IMR-90 (cell line): ENCODE data around the gene CST11. TPM values are rescaled to one million over a fixed set of nuclear protein-coding genes. Genes with fewer than 3 reads are reported as not detected.

Source experiments
- ATAC-seq: fragments of 200-7000 bp; cut with Tn5 transposase; 2 replicates; pipeline ENCODE4 v1.9.1; 2020; ENCODE audit warnings: low read depth, mild to moderate bottlenecking, moderate library complexity
- BruUV-seq: library from RNA; stranded (reverse); fragments of 400-500 nt; replicated peaks from 2 replicates; lab custom pipeline; 2021; lab: Mats Ljungman, UMichigan
- CTCF ChIA-PET: fragments of 300-600 bp; formaldehyde crosslinking; extraction: SDS; loops from one replicate; lab custom pipeline; 2021; ENCODE audit warnings: antibody characterized with exemption; lab: Yijun Ruan, JAX
- POLR2A ChIA-PET: fragments of 300-600 bp; sonication (Branson Sonifier 250); formaldehyde crosslinking; loops from one replicate; lab custom pipeline; 2022; ENCODE audit warnings: antibody characterized with exemption; ENCODE audit not compliant: unreplicated experiment; lab: Charles Lee
- DNase-seq: peaks from one replicate; pipeline ENCODE4 v3.0.0; 2013
- H2AFZ ChIP-seq: replicated peaks from 2 replicates; pipeline ENCODE3; 2013; ENCODE audit warnings: low read length, mild to moderate bottlenecking; ENCODE audit not compliant: poor library complexity
- H2AK5ac ChIP-seq: 2 replicates; pipeline ENCODE4 v1.6.1; 2013; ENCODE audit warnings: low read depth, low read length, inconsistent platforms
- H2AK9ac ChIP-seq: replicated peaks from 2 replicates; pipeline ENCODE3; 2013; ENCODE audit warnings: mild to moderate bottlenecking, low read depth, low read length, moderate library complexity; ENCODE audit not compliant: poor library complexity
- H2BK120ac ChIP-seq: 2 replicates; pipeline ENCODE4 v1.6.1; 2013; ENCODE audit warnings: low read depth, low read length, inconsistent platforms
- H2BK15ac ChIP-seq: 3 replicates; pipeline ENCODE4 v1.6.1; 2013; ENCODE audit warnings: low read depth, low read length, inconsistent platforms
- H2BK20ac ChIP-seq: 2 replicates; pipeline ENCODE4 v1.6.1; 2013; ENCODE audit warnings: low read depth, mild to moderate bottlenecking, inconsistent platforms, low read length, moderate library complexity
- H2BK5ac ChIP-seq: 2 replicates; pipeline ENCODE4 v1.6.1; 2013; ENCODE audit warnings: mild to moderate bottlenecking, low read depth, low read length, inconsistent platforms; ENCODE audit not compliant: poor library complexity, severe bottlenecking
- H3K14ac ChIP-seq: replicated peaks from 2 replicates; pipeline ENCODE4 v1.6.1; 2013; ENCODE audit warnings: low read depth, low read length, inconsistent platforms
- H3K18ac ChIP-seq: 2 replicates; pipeline ENCODE4 v1.6.1; 2013; ENCODE audit warnings: low read depth, low read length, control low read depth
- H3K23ac ChIP-seq: 2 replicates; pipeline ENCODE4 v1.6.1; 2013; ENCODE audit warnings: low read depth, low read length, inconsistent platforms
- H3K27ac ChIP-seq: 2 replicates; pipeline ENCODE4 v1.5.1; 2013; ENCODE audit warnings: mild to moderate bottlenecking, control low read depth, low read length; ENCODE audit not compliant: insufficient read depth
- H3K27me3 ChIP-seq: 2 replicates; pipeline ENCODE4 v1.6.1; 2013; ENCODE audit warnings: low read length; ENCODE audit not compliant: control insufficient read depth, insufficient read depth
- H3K36me3 ChIP-seq: 2 replicates; pipeline ENCODE4 v1.6.1; 2013; ENCODE audit warnings: low read length, mixed read lengths; ENCODE audit not compliant: control insufficient read depth, insufficient read depth
- H3K4ac ChIP-seq: 2 replicates; pipeline ENCODE4 v1.6.1; 2013; ENCODE audit warnings: low read depth, low read length, inconsistent platforms
- H3K4me1 ChIP-seq: 2 replicates; pipeline ENCODE4 v1.6.1; 2013; ENCODE audit warnings: low read length, mixed read lengths; ENCODE audit not compliant: control insufficient read depth, insufficient read depth
- H3K4me2 ChIP-seq: 2 replicates; pipeline ENCODE4 v1.6.1; 2013; ENCODE audit warnings: low read depth, mild to moderate bottlenecking, control low read depth, low read length, moderate library complexity
- H3K4me3 ChIP-seq: 2 replicates; pipeline ENCODE4 v1.5.1; 2013; ENCODE audit warnings: low read depth, mild to moderate bottlenecking, control low read depth, low read length, moderate library complexity; ENCODE audit not compliant: insufficient read depth
- H3K56ac ChIP-seq: 2 replicates; pipeline ENCODE4 v1.6.1; 2013; ENCODE audit warnings: low read length, inconsistent platforms; ENCODE audit not compliant: insufficient read depth; ENCODE audit errors: extremely low read depth
- H3K79me1 ChIP-seq, 2 experiments: 2 replicates each; pipeline ENCODE4 v1.6.1; 2013; ENCODE audit warnings: low read length in 2 of 2, inconsistent platforms in 1 of 2, low read depth in 1 of 2
- H3K9ac ChIP-seq: 2 replicates; pipeline ENCODE4 v1.6.1; 2013; ENCODE audit warnings: low read depth, low read length, control low read depth
- H3K9me1 ChIP-seq: 2 replicates; pipeline ENCODE4 v1.6.1; 2013; ENCODE audit warnings: low read length, inconsistent platforms; ENCODE audit not compliant: insufficient read depth
- H3K9me3 ChIP-seq: 2 replicates; pipeline ENCODE4 v1.6.1; 2013; ENCODE audit warnings: low read length; ENCODE audit not compliant: control insufficient read depth, insufficient read depth
- H4K20me1 ChIP-seq: 2 replicates; pipeline ENCODE4 v1.6.1; 2013; ENCODE audit warnings: low read length, inconsistent platforms; ENCODE audit not compliant: insufficient read depth
- H4K5ac ChIP-seq: 2 replicates; pipeline ENCODE4 v1.6.1; 2013; ENCODE audit warnings: mild to moderate bottlenecking, low read depth, low read length, control low read depth
- H4K8ac ChIP-seq, 2 experiments: 2 replicates each; pipeline ENCODE4 v1.6.1; 2013; ENCODE audit warnings: low read depth in 2 of 2, low read length in 2 of 2, control low read depth in 1 of 2, inconsistent platforms in 1 of 2
- H4K91ac ChIP-seq: 2 replicates; pipeline ENCODE4 v1.6.1; 2013; ENCODE audit warnings: low read depth, low read length, inconsistent platforms; ENCODE audit not compliant: insufficient read depth
- BHLHE40 ChIP-seq: fragments of 150-350 bp; IDR thresholded peaks from 2 replicates; pipeline ENCODE4 v1.6.1; 2016; ENCODE audit warnings: mild to moderate bottlenecking, low read depth, low read length
- CEBPB ChIP-seq: IDR thresholded peaks from 2 replicates; pipeline ENCODE4 v1.6.1; 2012; ENCODE audit warnings: low read depth, low read length, improper control_type of control experiment
- CHD1 ChIP-seq: IDR thresholded peaks from 2 replicates; pipeline ENCODE4 v1.6.1; 2012; ENCODE audit warnings: low read depth, low read length, improper control_type of control experiment
- CTCF ChIP-seq: conservative IDR thresholded peaks from 2 replicates; pipeline ENCODE4 v1.5.1; 2012; ENCODE audit warnings: mild to moderate bottlenecking, low read depth, low read length, improper control_type of control experiment
- ELK1 ChIP-seq: fragments of 150-350 bp; IDR thresholded peaks from 2 replicates; pipeline ENCODE4 v1.6.1; 2016; ENCODE audit warnings: low read depth, mild to moderate bottlenecking, low read length, moderate library complexity, borderline replicate concordance
- FOS ChIP-seq: fragments of 150-350 bp; IDR thresholded peaks from 2 replicates; pipeline ENCODE4 v1.6.1; 2016; ENCODE audit warnings: low read depth, low read length
- MAFK ChIP-seq: IDR thresholded peaks from 2 replicates; pipeline ENCODE4 v1.6.1; 2012; ENCODE audit warnings: low read depth, low read length, improper control_type of control experiment
- MAZ ChIP-seq: IDR thresholded peaks from 2 replicates; pipeline ENCODE4 v1.6.1; 2012; ENCODE audit warnings: low read depth, mild to moderate bottlenecking, low read length, improper control_type of control experiment, moderate library complexity, borderline replicate concordance
- MXI1 ChIP-seq: IDR thresholded peaks from 2 replicates; pipeline ENCODE4 v1.6.1; 2012; ENCODE audit warnings: low read depth, mild to moderate bottlenecking, low read length, moderate library complexity, borderline replicate concordance
- NFE2L2 ChIP-seq: fragments of 150-350 bp; IDR thresholded peaks from 2 replicates; pipeline ENCODE4 v1.6.1; 2016; ENCODE audit warnings: low read depth, mild to moderate bottlenecking, low read length
- POLR2A ChIP-seq: IDR thresholded peaks from 2 replicates; pipeline ENCODE4 v1.6.1; 2012; ENCODE audit warnings: mild to moderate bottlenecking, low read depth, low read length
- RAD21 ChIP-seq: IDR thresholded peaks from 2 replicates; pipeline ENCODE4 v1.6.1; 2012; ENCODE audit warnings: low read length, improper control_type of control experiment
- RCOR1 ChIP-seq: IDR thresholded peaks from 2 replicates; pipeline ENCODE4 v1.6.1; 2012; ENCODE audit warnings: mild to moderate bottlenecking, low read length, improper control_type of control experiment; ENCODE audit not compliant: insufficient replicate concordance
- RFX5 ChIP-seq: IDR thresholded peaks from 2 replicates; pipeline ENCODE4 v1.8.0; 2012; ENCODE audit warnings: low read depth, mild to moderate bottlenecking, low read length, moderate library complexity
- SMC3 ChIP-seq: fragments of 150-350 bp; IDR thresholded peaks from 2 replicates; pipeline ENCODE4 v1.6.1; 2016; ENCODE audit warnings: low read depth, mild to moderate bottlenecking, antibody characterized with exemption, low read length, moderate library complexity
- USF2 ChIP-seq: fragments of 150-350 bp; IDR thresholded peaks from 2 replicates; pipeline ENCODE4 v1.6.1; 2017; ENCODE audit warnings: mild to moderate bottlenecking, antibody characterized with exemption, low read length, low read depth
- WGBS, 2 experiments: methylation state at CpG; one replicate each; pipeline versions ENCODE4 v1.1.5 to v1.1.7; 2013; ENCODE audit warnings: missing lambda C conversion rate in 2 of 2; ENCODE audit not compliant: insufficient read length in 1 of 2; ENCODE audit errors: extremely low coverage in 2 of 2; 5-methylcytosine and 5-hydroxymethylcytosine counted together
- dilution Hi-C: fragments of 300-500 bp; cut with HindIII; formaldehyde crosslinking; loops from one replicate; pipeline ENCODE4 v1.14.3; 2018; ENCODE audit warnings: low sequenced_read_pairs; ENCODE audit not compliant: unreplicated experiment
- in situ Hi-C: fragments of 300-500 bp; cut with MboI; formaldehyde crosslinking; loops from 3 replicates; pipeline ENCODE4 v1.14.3; 2019; ENCODE audit warnings: low sequenced_read_pairs, inconsistent platforms, mixed read lengths
- intact Hi-C: fragments of 100-400 bp; cut with micrococcal nuclease; formaldehyde crosslinking; loops from 2 replicates; pipeline ENCODE4 v1.10.0; 2022
- polyA plus RNA-seq, 3 experiments: library from polyadenylated mRNA; depleted of rRNA; stranded (reverse); fragments of >200 nt; gene quantifications; 2 replicates each; pipeline ENCODE4 v1.2.3, GENCODE V29; 2012; ENCODE audit warnings: low replicate concordance in 1 of 3
- total RNA-seq: library from RNA; depleted of rRNA; stranded (reverse); fragments of >200 nt; gene quantifications from 2 replicates; pipeline ENCODE4 v1.2.3, GENCODE V29; 2012

CST11 gene
- total and polyA plus RNA-seq, 2 of the 4 experiments (the other 2 are of a cell fraction): not detected

GRCh38 chr20:23461180-23461579, 8.5 kb upstream of the CST11 start:
- ChIA-PET CTCF (interaction anchor here (0.5 kb wide), 1 partner anchor 58 kb away, joined by 3 read pairs; no protein-coding TSS in a partner anchor), POLR2A (no interaction called here)
- Histone ChIP-seq H2BK20ac (no peak overlapping the region), H3K27me3 (peaks cover 3% of the 10 kb centered on the region), H3K14ac (no peak overlapping the region), H3K36me3 (no peaks in the 10 kb centered on the region), H3K27ac (no peak overlapping the region), H2AK5ac (no peak overlapping the region), H3K4me3 (no peak overlapping the region), H4K8ac (no peak overlapping the region), H3K4me1 (no peaks in the 10 kb centered on the region), H3K9me1 (no peaks in the 10 kb centered on the region), H3K56ac (no peak overlapping the region), H3K9me3 (no peaks in the 10 kb centered on the region), H3K4me2 (no peak overlapping the region), H4K5ac (no peak overlapping the region), H2AK9ac (no peak overlapping the region), H3K23ac (no peak overlapping the region), H2BK120ac (no peak overlapping the region), H3K18ac (no peak overlapping the region), H3K4ac (no peak overlapping the region), H4K91ac (no peak overlapping the region), H2AFZ (no peak overlapping the region), H2BK5ac (no peak overlapping the region), H3K9ac (no peak overlapping the region), H4K20me1 (no peaks in the 10 kb centered on the region), H3K79me1 (no peaks in the 10 kb centered on the region), H2BK15ac (no peak overlapping the region)
- ATAC-seq (no peak), DNase-seq (no peak)
- in situ Hi-C loops: no loop called here
- WGBS, 2 experiments: no CpG with 5 or more reads among the region's 1 CpG
- TF ChIP-seq MAZ (no peak), CTCF (no peak), MAFK (no peak), NFE2L2 (no peak), RAD21 (no peak), POLR2A (no peak), ELK1 (no peak), RCOR1 (no peak), BHLHE40 (no peak), CEBPB (no peak), FOS (no peak), CHD1 (no peak), SMC3 (no peak), MXI1 (no peak), RFX5 (no peak), USF2 (no peak)
- intact Hi-C loops: loop anchor here (10.0 kb wide), 1 partner anchor 114 kb away; no protein-coding TSS in a partner anchor
- dilution Hi-C loops: no loop called here
- no TSS peak for BruUV-seq
